Mesodermal cell (in vitro differentiated cells): Measurements from ENCODE around the gene SYT5.
A peak's percentile ranks its signal among the peaks of the same experiment; 100 is the strongest.
"Not testable (repeated sequence)": the region's sequence is repeated elsewhere in the genome, so short reads cannot be mapped to it uniquely, and the experiment has no call there.

Experiments
- H3K27ac ChIP-seq: 2 replicates; pipeline ENCODE4 v1.7.0; 2013; ENCODE audit warnings: mild to moderate bottlenecking, low read depth, low read length, moderate library complexity; ENCODE audit not compliant: severe bottlenecking
- H3K36me3 ChIP-seq: 2 replicates; pipeline ENCODE4 v1.7.1; 2013; ENCODE audit warnings: mild to moderate bottlenecking, low read length, moderate library complexity; ENCODE audit not compliant: control insufficient read depth, insufficient read depth
- H3K4me1 ChIP-seq: one replicate; pipeline ENCODE4 v1.7.1; 2013; ENCODE audit warnings: mild to moderate bottlenecking, low read length; ENCODE audit not compliant: insufficient read depth, control insufficient read depth, poor library complexity, severe bottlenecking
- H3K4me3 ChIP-seq: 2 replicates; pipeline ENCODE4 v1.7.0; 2013; ENCODE audit warnings: low read length, control low read depth, mild to moderate bottlenecking; ENCODE audit not compliant: insufficient read depth, poor library complexity, severe bottlenecking; ENCODE audit errors: extremely low read depth
- H3K9me3 ChIP-seq: 2 replicates; pipeline ENCODE4 v1.7.1; 2013; ENCODE audit warnings: mild to moderate bottlenecking, low read length, moderate library complexity; ENCODE audit not compliant: control insufficient read depth
- WGBS, 2 experiments: methylation state at CpG; one replicate each; pipeline ENCODE4 v1.1.5; 2013; ENCODE audit warnings: missing lambda C conversion rate in 2 of 2; ENCODE audit not compliant: insufficient coverage in 2 of 2; 5-methylcytosine and 5-hydroxymethylcytosine counted together

The SYT5 gene

DNA sequence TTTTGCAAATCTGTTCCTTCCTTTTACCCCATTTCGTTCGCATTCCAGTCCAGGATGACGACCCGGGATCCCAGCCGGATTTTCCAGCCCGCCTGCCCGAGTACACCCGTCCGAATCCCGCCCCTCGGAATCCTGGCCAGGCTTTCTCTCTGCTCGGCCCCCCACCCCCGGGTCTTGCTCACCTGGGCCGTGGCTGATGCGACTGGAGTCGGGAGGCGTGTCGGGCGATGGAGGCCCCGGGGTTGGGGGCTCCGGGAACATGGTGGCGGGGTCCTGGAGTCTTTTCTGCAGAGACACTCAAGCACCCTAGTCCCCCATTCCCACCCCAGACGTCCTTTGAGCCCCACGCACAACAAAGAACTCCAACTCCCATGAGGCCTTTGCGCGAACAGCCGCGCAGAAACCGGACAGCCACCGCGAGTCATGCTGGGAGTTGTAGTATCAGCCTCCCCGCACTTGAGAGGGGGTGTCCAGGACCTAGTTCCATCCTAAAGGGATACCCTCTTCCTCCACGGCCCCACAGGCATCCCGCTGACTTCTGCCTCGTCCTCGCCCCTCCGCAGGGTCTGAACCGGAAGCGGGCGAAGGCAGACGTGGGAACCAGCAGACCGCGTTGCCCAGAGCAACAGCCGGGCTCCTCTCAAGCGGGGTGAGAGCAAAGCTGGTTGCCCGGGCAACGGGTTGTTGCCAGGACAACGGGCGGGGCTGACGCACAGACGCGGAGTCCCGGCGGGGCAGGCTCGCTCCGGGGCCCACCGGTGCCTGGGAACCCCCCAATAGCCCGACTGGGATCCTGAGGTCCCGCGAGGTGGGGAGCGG is 1.1 kb downstream of the SYT5 start:
- no peaks in the 10 kb centered on the region for H3K9me3 ChIP-seq
- peak overlapping the region; percentile 53 for H3K27ac ChIP-seq
- 2 to 3% methylated on average over 44 to 53 of the region's 61 CpGs for WGBS, 2 experiments
- peak overlapping the region; percentile 37 for H3K4me3 ChIP-seq
- H3K4me1 ChIP-seq = peaks cover 2% of the 10 kb centered on the region
- H3K36me3 ChIP-seq = no peaks in the 10 kb centered on the region

DNA sequence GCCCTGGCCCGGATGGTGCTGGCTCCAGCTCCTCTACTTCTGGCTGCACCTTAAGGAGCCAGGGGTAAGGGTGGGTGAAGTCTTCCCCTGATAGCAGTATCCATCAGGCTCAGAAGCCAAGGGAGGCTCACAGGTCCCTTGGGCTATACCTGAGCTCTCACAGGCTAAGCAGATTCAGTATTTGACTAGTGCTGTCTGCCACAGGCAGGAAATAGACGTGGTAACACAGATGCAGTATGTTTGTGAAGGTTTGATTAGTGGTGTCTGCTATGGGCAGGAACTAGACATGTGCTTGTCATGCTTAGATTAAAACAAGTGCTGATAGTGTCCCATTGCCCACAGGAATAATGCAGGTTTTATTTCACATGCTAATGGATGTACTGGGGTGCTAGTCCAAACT is 4.0 kb downstream of the SYT5 start:
- 25 to 42% methylated on average over 2 of the region's 2 CpGs for WGBS, 2 experiments
- Histone ChIP-seq H3K9me3 (no peaks in the 10 kb centered on the region), H3K36me3 (no peaks in the 10 kb centered on the region), H3K27ac (no peak overlapping the region), H3K4me3 (no peak overlapping the region), H3K4me1 (peaks cover 5% of the 10 kb centered on the region)

DNA sequence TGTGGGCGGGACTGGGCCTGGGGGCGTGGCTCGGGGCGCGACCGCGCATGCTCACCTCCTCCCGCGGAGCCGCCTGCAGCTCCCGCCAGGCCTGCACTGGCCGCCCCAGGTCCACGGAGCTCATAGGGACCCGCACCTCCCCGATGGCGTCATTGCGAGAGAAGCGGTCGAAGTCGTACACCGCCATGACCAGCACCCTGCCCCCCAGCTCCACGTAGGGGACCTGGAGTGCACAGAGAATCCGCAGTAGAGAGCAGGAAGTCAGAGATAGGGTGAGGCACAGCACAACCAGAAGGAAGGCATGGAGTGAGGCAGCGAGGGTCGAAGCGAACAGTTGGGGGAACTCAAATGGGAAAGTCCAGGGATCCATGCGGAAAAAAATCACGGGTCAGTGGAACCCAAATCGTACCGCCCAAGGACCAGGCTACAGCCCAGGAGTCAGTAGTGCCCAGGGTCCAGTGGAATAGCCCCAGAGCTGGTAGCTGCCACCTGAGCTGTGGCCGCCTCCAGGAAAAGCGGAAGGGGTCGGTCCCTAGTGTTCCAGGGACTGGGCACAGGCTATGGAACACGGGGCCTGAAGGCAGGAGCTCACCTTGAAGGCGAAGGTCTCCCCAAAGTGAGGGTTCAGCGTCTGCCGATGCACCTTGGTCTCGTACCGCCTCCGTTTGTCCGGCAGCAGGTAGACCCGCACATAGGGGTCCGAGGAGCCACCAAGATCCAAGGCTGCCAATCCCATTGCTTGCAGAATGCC is 4.8 kb downstream of the SYT5 start:
- no peak overlapping the region for H3K27ac ChIP-seq
- WGBS, 2 experiments = 89 to 90% methylated on average over 41 to 42 of the region's 43 CpGs
- H3K4me3 ChIP-seq = no peak overlapping the region
- H3K9me3 ChIP-seq = no peaks in the 10 kb centered on the region
- no peaks in the 10 kb centered on the region for H3K36me3 ChIP-seq
- H3K4me1 ChIP-seq = peaks cover 5% of the 10 kb centered on the region

DNA sequence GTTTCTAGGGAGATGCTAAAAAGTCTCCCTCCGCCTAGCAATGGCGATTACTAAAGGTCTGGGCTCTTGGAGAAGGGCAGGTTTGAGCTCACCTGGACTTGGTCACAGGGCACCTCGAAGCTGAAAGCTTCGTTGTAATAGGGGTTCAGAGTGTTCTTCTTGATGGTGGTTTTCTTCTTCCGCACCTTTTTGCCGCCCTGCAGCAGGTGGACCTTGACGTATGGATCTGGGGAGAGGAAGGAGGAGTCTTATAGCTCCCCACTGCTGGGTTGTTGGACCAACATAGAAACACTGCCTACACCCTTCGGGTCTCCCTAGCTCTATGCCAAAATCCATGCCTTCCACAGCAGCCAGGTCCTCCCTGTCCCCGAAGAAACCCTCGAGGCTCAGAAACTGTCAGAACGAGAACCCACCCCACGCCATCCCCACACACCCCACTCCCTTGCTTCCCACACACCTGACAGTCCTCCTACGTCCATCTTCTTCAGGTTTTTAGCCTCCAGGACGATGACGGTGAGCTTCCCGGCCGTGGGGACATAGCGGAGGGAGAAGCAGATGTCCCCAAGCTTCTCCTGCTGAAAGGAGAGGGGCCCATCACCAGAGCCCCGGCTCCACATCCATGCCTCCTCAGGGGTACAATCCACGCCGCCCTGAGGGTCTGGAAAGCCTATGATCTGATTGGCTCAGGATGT is 5.5 kb downstream of the SYT5 start:
- H3K4me1 ChIP-seq = peaks cover 5% of the 10 kb centered on the region
- no peaks in the 10 kb centered on the region for H3K36me3 ChIP-seq
- no peaks in the 10 kb centered on the region for H3K9me3 ChIP-seq
- H3K4me3 ChIP-seq = no peak overlapping the region
- WGBS, 2 experiments = 80 to 87% methylated on average over 14 to 19 of the region's 21 CpGs
- H3K27ac ChIP-seq = no peak overlapping the region

DNA sequence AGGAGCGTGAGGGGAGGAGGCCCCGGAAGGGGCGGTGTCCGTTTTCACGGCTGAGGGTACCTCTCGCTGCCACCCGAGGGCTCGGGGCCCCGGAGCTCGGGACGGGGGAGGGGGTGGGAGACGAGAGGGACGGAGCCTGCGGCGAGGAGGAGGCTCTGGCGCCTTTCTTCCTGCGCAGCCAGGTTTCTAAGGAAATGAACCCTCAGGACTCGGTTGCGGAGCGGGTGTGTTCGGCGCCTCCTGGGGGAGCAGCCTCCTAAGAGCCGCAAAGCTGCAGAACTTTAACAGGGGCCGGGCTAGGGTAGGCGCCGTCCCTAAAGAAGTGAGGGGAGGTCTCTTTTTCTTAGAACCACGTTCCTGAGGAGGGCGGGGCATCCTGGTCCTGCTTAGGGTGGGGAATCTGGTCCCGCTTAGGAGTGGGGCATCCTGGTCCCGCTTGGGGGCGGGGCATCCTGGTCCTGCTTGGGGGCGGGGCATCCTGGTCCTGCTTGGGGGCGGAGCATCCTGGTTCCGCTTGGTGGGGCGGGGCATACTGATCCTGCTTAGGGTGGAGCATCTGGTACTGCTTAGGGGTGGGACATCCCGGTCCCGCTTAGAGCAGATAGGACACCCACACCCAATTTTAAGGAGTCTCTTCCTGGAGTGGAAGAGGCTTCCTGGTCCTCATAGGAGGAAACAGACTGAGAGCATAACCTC is 6.2 kb downstream of the SYT5 start:
- Histone ChIP-seq H3K9me3 (no peaks in the 10 kb centered on the region), H3K4me3 (peak overlapping the region; percentile 52), H3K36me3 (no peaks in the 10 kb centered on the region), H3K27ac (no peak overlapping the region), H3K4me1 (peaks cover 5% of the 10 kb centered on the region)
- WGBS, 2 experiments = 0 to 1% methylated on average over 21 to 22 of the region's 37 CpGs

DNA sequence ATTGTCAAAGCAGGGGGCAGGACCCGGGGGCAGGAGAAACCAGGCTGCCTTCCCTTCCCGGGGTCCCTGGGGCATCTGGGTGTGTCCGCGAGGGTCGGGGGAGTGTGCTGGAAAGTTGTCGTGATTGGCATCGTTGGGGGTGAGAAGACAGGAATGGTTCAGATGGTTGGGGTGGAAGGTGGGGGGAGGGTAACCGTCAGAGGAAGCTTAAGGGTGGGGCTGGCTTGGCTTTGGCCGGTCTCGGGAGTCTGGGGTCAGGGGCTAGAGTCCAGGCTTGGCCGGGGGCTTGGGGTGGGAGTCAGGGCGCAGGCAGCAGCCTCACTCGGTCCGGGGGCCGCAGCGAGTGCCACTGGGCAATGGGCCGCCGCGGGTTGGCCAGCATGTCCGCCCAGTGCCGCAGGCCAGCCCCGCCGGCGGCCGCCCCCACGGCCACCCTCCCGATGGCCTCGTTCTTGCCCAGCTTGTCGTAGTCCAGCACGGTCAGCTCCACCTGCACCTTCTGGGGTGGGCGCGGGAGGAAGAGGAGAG is 6.8 kb downstream of the SYT5 start:
- Histone ChIP-seq H3K27ac (no peak overlapping the region), H3K4me1 (peaks cover 4% of the 10 kb centered on the region), H3K9me3 (no peaks in the 10 kb centered on the region), H3K36me3 (no peaks in the 10 kb centered on the region), H3K4me3 (peak overlapping the region; percentile 52)
- 1 to 2% methylated on average over 25 to 28 of the region's 32 CpGs for WGBS, 2 experiments

DNA sequence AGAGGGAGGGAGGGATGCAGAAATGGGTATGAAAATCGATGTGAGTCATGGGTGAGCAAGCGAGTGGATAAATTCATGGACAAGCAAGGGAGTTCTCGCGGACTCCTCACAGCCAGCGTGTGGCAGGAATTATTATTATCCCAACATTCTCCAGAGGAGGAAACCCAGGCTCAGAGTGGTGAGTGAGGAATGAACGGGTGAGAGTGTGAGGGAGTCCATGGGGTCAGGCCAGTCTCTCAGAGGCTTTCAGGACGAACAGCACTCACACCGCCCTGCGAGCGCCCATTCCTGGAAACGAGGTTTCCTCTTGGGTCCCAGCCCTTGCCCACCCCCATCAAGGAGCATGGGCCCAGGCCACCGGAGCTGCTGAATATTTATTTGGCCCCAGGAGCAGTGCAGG is 7.3 kb downstream of the SYT5 start:
- Histone ChIP-seq H3K36me3 (no peaks in the 10 kb centered on the region), H3K9me3 (no peaks in the 10 kb centered on the region), H3K27ac (no peak overlapping the region), H3K4me3 (peak overlapping the region; percentile 52), H3K4me1 (peaks cover 3% of the 10 kb centered on the region)
- 14 to 27% methylated on average over 7 to 10 of the region's 12 CpGs for WGBS, 2 experiments

DNA sequence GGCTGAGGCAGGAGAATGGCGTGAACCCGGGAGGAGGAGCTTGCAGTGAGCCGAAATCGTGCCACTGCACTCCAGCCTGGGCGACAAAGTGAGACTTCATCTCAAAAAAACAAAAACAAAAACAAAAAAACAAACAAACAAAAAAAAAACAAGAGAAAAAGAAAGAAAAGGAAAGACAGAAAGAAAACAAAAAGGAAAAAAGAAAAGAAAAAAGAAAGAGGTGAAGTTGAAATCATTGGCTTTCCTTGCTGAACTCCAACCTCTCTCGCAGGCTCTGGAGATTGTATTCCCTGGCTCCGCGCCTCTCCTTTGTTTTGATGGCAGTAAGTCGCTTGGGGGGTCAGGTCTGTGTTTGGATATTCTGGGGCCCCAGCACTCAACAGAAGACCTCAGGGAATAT is 7.8 kb downstream of the SYT5 start:
- 79% methylated on average over 3 of the region's 9 CpGs; no CpG with 5 or more reads in 1 of the 2 experiments for WGBS, 2 experiments
- H3K4me1 ChIP-seq, H3K36me3 ChIP-seq, H3K27ac ChIP-seq, H3K4me3 ChIP-seq, H3K9me3 ChIP-seq: not testable (repeated sequence)

DNA sequence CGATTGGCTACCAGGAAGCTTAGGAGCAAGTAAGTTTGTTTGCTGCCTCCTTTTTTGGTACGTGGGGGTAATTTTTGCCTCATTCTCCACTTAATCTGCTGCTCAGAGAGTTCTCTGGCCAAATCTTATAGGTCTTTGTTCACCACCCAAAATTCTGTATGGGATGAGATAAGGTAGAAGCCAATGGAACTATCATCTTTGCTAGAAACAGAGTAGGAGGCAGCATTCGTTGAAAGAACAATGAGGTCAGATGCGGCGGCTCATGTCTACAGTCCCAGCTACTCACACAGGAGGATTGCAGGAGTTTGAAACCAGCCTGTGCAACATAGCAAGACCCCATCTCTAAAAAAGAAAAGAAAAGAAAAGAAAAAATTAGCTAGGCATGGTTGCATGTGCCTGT is 8.6 kb downstream of the SYT5 start:
- H3K9me3 ChIP-seq = no peaks in the 10 kb centered on the region
- H3K36me3 ChIP-seq = no peaks in the 10 kb centered on the region
- WGBS, 2 experiments = 80 to 100% methylated on average over 1 to 2 of the region's 5 CpGs
- peaks cover 3% of the 10 kb centered on the region for H3K4me1 ChIP-seq
- H3K4me3 ChIP-seq = no peak overlapping the region
- H3K27ac ChIP-seq = no peak overlapping the region

DNA sequence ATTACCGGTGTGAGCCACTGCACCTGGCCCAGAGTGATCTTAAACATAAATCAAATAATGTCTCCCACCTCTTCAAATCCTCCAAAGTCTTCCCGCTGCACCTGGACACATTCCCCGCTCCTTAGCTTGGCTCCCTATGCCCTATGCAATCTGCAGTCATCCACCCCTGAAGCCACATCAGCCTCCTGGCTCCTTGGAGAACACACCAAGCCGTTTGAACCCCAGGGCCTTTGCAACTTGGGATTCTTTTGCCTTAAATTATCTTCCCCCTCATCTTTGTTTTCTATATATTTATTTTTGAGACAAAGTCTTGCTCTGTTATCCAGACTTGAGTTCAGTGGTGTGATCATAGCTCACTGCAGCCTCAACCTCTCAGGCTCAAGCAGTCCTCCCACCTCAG is 11.0 kb downstream of the SYT5 start:
- Histone ChIP-seq H3K9me3 (no peaks in the 10 kb centered on the region), H3K36me3 (no peaks in the 10 kb centered on the region), H3K27ac (no peak overlapping the region), H3K4me1 (peaks cover 3% of the 10 kb centered on the region), H3K4me3 (no peak overlapping the region)
- 85 to 89% methylated on average over 3 of the region's 4 CpGs for WGBS, 2 experiments
